Activated CD4-positive, alpha-beta memory T cell treated with anti-CD3 and anti-CD28 coated beads for 36 hours (primary cell): ENCODE measurements around the gene MAP1B. TPM values are rescaled to one million over a fixed set of nuclear protein-coding genes. Genes with fewer than 3 reads are reported as not detected.

Experiments
- CTCF ChIA-PET: fragments of 350-600 bp; sonication (Branson Sonifier 250); formaldehyde crosslinking; loops from one replicate; lab custom pipeline; 2021; ENCODE audit warnings: antibody characterized with exemption, inconsistent platforms; lab: Charles Lee
- POLR2A ChIA-PET: fragments of 350-600 bp; sonication (Branson Sonifier 250); formaldehyde crosslinking; loops from one replicate; lab custom pipeline; 2021; ENCODE audit warnings: antibody characterized with exemption; lab: Charles Lee
- DNase-seq: peaks from one replicate; pipeline ENCODE4 v3.0.0-alpha.2; 2020
- H3K27ac Mint-ChIP-seq: one replicate; pipeline ENCODE4 v1.8.0; 2021; ENCODE audit warnings: mixed read lengths
- H3K27me3 Mint-ChIP-seq: one replicate; pipeline ENCODE4 v1.8.0; 2021; ENCODE audit warnings: mixed read lengths
- H3K36me3 Mint-ChIP-seq: one replicate; pipeline ENCODE4 v1.8.0; 2021; ENCODE audit warnings: mixed read lengths
- H3K4me1 Mint-ChIP-seq: one replicate; pipeline ENCODE4 v1.8.0; 2021; ENCODE audit warnings: low read depth, mixed read lengths
- H3K4me3 Mint-ChIP-seq: one replicate; pipeline ENCODE4 v1.8.0; 2021; ENCODE audit warnings: mild to moderate bottlenecking, mixed read lengths
- H3K9me3 Mint-ChIP-seq: one replicate; pipeline ENCODE4 v1.8.0; 2021; ENCODE audit warnings: mixed read lengths
- intact Hi-C: fragments of 100-400 bp; cut with micrococcal nuclease; formaldehyde crosslinking; loops from one replicate; pipeline ENCODE4 v1.15.1; 2023
- microRNA-seq: library from miRNA; unstranded; fragments of <30 nt; microRNA quantifications from one replicate; pipeline ENCODE4 v1.2.0, GENCODE V29; 2022; ENCODE audit warnings: borderline number of aligned reads, borderline microRNAs expressed, borderline replicate concordance
- total RNA-seq, 2 experiments: library from RNA; stranded (reverse); gene quantifications; one replicate each; pipeline ENCODE4 v1.2.3, GENCODE V29; 2021

The MAP1B gene
- total RNA-seq, 2 experiments from 2014 or later = 0.51 to 0.78 TPM

DNA sequence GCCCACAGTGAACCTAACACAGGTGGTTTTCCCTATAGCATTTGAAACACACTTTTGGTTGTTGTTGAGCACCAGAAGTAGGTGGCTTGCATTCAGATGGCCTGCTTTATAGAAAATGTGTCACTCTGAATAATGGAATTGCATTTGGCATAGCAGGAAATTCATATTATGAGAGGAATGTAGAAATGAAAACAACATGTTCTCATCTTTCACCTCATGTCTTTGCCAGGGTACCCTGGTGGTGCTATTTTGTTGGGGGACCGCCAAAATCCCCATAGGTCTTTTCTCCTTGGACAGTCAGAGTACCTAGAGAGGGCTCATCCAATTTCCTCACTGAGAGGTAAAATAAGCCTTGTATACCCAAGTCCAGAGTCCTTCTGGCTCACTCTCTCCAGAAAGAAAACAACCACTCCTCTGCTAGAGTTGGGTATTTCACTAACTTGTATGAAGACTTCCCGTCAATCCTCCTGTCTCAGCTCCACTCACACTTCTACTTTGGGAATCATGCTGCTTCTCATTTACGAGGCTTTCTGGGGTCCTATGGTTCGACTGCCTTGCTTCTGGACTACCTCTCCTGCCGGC is 145.4 kb downstream of the MAP1B start:
- CTCF ChIA-PET = no interaction called here
- POLR2A ChIA-PET = interaction anchor here (1.1 kb wide), 1 partner anchor 12 kb away, joined by 3 read pairs; no protein-coding TSS in a partner anchor
- Mint-ChIP-seq H3K36me3 (peaks cover 14% of the 10 kb centered on the region), H3K4me3 (no peak overlapping the region), H3K9me3 (no peaks in the 10 kb centered on the region), H3K4me1 (peaks cover 9% of the 10 kb centered on the region), H3K27me3 (no peaks in the 10 kb centered on the region), H3K27ac (no peak overlapping the region)
- no peak for DNase-seq
- intact Hi-C loops = no loop called here

DNA sequence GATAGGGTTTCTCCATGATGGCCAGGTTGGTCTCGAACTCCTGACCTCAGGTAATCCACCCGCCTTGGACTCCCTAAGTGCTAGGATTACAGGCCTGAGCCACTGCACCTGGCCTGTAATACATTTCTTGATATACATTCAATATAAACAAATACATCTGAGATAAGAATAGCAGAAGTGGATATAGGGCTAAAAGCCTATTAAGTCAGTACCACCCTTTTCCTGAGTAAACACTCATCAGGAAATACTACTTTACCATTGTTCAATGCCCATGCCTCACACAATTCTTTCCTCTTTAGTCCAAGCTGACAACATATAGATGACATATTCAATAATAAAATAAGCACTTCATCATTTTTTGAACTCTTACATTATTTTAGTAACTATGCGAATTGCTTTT is 148.0 kb downstream of the MAP1B start:
- no peak for DNase-seq
- Mint-ChIP-seq H3K36me3 (peaks cover 15% of the 10 kb centered on the region), H3K27me3 (no peaks in the 10 kb centered on the region), H3K4me3 (no peak overlapping the region), H3K4me1 (peaks cover 7% of the 10 kb centered on the region), H3K27ac (no peak overlapping the region), H3K9me3 (no peaks in the 10 kb centered on the region)
- POLR2A ChIA-PET = no interaction called here
- CTCF ChIA-PET = no interaction called here
- intact Hi-C loops = no loop called here

- intact Hi-C loops = no loop called here
- Mint-ChIP-seq H3K27ac (no peak overlapping the region), H3K4me1 (peaks cover 7% of the 10 kb centered on the region), H3K9me3 (no peaks in the 10 kb centered on the region), H3K36me3 (peaks cover 15% of the 10 kb centered on the region), H3K27me3 (no peaks in the 10 kb centered on the region), H3K4me3 (no peak overlapping the region)
- DNase-seq = no peak
- CTCF ChIA-PET = no interaction called here
- POLR2A ChIA-PET = no interaction called here
Observed at GRCh38 chr5:72255670-72256069, 148.4 kb downstream of the MAP1B start.

DNA sequence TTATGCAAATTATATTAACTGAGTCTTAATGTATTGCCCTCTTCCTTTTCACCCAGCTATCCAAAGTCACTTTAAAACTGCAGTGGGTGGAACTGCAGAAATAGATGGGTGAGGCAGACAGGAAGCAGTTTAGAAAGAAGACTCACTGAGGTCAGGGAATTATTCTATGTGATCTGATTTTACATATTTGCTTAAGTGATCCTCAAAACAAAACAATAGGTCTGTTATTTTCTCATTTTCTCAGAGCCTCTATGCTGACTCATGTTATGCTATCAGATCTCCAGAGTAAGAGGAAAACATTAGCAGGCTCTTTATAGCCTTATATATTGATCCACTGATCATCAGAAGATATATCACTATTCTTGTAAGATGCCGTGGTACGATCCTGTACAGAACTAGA is 149.3 kb downstream of the MAP1B start:
- CTCF ChIA-PET = no interaction called here
- no peaks in the 10 kb centered on the region for H3K27me3 Mint-ChIP-seq
- DNase-seq = no peak
- H3K4me3 Mint-ChIP-seq = no peak overlapping the region
- POLR2A ChIA-PET = no interaction called here
- intact Hi-C loops = no loop called here
- H3K9me3 Mint-ChIP-seq = no peaks in the 10 kb centered on the region
- peaks cover 18% of the 10 kb centered on the region for H3K36me3 Mint-ChIP-seq
- peaks cover 7% of the 10 kb centered on the region for H3K4me1 Mint-ChIP-seq
- H3K27ac Mint-ChIP-seq = no peak overlapping the region

Small RNAs within 50 kb of the gene (microRNA-seq; reads per million reads assigned to microRNA genes)
- not detected for gene MIR4803

Other genes starting within 250 kb of the MAP1B start
- 10 to 100 TPM; 85.9 to 91.4 TPM for gene MRPS27, start 212.8 kb downstream of the MAP1B start, total RNA-seq
- gene PTCD2, start 212.9 kb downstream of the MAP1B start, total RNA-seq = 10 to 100 TPM; 10.8 to 12.1 TPM